GM19193 (cell line): ENCODE data around the gene OIP5.

Source experiments
- POLR2A ChIP-seq: IDR thresholded peaks from 4 replicates; pipeline ENCODE4 v1.6.1; 2011; ENCODE audit not compliant: insufficient read depth, insufficient read length; ENCODE audit errors: extremely low read depth

Gene OIP5

DNA sequence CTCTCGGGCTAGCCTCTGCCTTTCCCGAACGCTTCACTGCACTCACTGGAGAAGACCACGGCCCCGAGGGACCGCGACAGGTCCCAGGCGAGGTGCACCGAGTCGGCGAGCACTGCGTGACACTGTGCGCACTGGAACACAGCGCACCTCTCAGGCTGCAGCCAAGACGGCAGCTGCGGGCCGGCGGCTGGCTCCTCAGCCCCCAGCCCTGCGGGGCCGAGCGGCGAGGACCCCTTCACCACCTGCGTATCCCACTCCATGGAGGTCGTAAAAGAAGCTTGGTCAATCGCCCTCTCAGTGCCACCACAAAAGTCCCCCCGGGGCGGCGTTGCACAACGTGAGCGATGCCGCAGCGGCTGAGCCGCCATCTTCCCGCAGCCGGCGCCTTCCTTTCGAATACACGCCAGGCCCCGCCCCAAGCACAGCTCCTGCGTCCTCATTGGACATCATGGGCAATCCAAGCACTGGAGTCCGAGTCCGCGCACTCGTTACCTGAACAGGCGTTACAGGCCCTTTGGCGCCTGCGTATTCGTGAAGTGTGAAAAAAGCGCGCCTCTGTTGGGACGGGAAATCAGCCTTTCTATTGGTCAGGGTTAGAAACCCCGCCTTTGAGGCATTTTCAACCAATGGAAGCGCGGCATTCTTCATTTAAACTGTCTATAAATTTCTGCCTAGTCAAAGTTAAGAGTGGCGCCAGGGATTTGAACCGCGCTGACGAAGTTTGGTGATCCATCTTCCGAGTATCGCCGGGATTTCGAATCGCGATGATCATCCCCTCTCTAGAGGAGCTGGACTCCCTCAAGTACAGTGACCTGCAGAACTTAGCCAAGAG, at the start of gene OIP5, which contains the start of gene NUSAP1:
Gene OIP5 (minus strand): TSS at position 398 of the 832 bp plus-strand sequence. CDS start 30 bp downstream, at position 368.
Gene NUSAP1 (plus strand): TSS at position 688 of the 832 bp plus-strand sequence. CDS start 77 bp downstream, at position 765.
- peak; percentile 98 for TF ChIP-seq POLR2A

DNA sequence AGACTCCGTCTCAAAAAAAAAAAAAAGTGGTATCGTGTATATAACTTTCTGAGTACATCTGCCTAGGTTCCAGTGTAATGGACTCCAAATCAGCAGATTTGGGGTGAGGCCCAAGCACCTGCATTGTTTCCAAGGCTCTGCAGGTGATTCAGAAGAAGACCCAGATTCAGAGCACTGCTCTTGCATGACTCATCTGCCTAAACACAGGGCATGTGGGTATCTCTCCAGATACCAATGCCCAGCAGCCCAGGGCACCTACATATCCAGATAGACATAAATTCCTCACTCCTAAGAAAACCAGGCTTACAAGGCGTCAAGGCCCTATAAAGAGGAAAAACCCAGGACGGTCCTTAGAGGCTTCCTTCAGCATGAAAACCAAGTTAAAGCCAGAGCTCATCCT, 45.6 kb upstream of the OIP5 start:
- TF ChIP-seq POLR2A = no peak

DNA sequence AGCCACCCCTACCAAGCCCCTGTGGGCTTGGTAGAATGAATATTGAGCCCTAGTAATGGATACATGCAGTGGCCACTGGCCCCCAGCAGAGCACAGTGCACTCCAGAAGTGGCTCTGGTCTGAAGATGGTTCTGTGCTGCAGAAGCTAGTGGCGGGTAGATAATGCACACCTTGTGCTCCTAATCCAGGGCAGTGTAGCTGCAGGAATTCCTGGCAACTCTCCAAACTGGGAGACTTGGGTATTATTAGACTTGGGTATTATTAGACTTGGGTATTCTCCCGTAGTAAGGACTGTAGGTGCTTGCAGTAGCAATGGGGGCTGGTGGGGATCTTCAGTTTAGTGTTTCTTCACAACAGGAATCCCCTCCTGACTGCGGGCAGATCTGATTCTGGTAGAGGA, 35.0 kb upstream of the OIP5 start:
- no peak for TF ChIP-seq POLR2A

DNA sequence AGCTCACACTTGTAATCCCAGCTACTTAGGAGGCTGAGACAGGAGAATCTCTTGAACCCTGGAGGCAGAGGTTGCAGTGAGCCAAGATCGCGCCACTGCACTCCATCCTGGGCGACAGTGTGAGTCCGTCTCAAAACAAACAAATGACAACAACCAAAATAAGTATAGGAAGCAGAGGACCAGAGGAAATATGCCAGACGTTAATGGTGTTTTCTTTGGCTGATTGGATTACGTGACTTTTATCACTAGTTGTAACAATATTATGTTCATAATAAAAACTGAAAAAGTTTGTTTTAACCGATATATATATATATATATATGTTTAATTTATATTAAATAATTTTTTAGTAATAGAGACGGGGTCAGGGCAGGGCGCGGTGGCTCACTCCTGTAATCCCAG, 22.0 kb upstream of the OIP5 start:
- TF ChIP-seq POLR2A = no peak

DNA sequence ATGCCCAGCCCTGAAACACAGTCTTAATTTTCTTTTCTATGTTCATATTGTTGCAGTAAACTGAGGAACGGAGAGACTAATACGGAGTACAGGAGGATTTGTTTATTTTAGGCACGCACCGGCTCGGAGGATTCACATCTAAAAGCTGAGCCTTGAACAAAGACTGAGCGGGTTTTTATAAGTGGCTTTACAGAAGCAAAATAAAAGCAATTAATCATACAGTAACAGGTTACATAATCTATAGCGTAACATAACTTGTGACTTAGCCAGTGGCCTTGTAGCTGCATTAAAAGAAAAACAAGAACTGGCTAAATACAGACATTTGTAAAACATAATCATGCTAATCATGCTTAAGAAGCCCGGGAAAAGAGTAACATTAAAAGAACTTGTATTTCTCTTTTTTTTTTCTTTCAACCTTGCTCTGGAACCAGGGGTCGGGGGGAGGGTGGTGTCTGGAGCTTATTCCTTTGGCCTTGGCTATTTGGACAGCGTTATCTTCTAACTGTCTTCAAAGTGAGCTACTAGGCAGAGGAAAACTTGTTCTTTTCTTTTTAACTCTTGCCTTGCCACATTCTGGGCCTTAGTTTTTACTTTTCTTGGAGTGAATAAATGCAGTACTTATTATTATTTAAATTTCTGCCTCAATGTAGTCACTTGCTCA, 17.8 kb upstream of the OIP5 start:
- TF ChIP-seq POLR2A = no peak

DNA sequence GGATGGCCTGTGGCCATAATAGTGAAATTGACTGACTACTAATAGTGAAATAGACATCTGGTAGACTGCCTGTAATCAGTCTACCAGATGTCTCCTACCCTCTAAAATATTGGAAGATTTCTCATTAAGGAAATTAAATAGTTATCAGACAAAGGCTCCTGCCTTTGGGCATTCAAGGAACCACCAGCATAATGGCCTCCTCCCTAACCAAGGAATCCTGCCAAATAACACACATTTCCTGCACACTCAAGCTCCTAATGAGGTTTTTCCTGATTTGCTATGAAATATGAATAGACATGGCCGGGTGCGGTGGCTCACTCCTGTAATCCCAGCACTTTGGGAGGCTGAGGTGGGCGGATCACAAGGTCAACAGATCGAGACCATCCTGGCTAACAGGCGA, 14.8 kb upstream of the OIP5 start:
- no peak for TF ChIP-seq POLR2A

DNA sequence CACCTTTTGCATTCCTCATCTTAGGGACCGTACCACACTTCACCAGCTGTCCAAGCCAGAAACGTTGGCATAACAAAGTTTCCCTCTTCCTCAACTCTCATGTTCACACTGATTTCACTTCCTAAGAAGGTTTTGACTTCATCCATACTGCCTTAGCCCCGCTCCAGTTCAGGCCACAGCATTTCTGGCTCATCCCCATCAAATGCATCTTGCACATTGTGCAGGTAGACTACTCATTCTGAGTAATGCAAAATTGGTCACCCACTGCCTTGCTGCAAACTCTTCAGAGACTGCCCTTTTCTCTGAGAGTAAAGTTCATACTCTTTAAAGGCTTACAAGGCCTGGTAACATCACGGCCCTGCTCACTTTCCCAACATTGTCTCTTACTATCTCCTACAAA, 9.1 kb upstream of the OIP5 start:
- TF ChIP-seq POLR2A = no peak

DNA sequence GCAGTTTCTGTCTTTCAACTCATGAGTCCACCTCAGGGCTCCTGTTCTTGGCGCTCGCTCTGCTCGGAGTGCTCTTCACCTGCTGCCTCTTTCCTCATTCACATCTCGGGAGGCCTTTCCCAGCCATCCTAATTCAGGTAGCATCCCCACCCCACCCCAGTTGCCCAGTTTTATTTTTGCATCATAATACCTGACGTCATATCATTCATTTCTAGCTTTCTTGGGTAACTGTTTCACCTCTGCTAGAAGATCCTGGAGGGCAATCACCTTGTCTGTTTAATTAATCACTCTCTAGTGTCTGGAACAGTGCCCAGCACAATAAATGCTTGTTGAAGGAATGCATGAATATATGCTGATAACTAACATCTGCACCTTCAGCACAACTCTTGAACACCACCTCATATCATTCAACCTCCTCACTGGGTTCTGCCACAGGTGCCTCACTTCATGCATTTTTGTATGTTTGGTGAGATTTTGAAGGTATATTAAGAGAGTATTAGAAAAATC, 7.9 kb upstream of the OIP5 start:
- TF ChIP-seq POLR2A = no peak

DNA sequence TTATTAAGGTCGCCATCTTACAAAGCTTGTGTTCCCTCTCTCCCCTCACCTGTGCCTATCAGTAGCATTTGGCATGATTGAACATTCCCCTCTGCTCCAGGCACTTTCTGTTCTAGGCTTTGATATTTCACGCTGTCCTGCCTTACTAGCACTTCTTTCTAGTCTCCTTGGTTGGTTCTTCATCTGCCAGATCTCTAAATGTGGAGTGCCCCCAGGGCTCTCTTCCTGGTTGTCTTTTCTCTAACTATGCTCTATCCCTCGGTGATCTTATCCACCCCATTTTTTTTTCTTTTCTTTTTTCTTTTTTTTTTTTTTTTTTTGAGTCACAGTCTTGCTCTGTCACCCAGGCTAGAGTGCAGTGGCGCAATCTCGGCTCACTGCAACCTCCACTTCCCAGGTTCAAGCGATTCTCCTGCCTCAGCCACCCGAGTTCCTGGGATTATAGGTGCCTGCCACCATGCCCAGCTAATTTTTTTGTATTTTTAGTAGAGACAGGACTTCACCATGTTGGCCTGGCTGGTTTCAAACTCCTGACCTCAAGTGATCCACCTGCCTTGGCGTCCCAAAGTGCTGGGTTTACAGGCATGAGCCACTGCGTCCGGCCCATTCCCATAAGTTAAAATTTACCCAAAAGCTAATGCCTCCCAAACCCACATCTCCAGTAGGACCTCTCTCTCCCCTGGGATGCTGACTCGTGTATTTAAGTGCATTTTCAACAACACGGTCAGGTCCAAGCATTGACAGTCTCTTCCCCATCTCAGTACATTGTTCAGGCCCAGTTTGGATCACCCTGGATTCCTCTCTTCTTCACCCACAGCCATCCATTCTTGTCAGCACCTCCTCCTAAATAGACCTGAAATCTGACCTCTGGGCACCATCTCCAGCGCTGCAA, 5.5 kb upstream of the OIP5 start:
- TF ChIP-seq POLR2A = no peak

DNA sequence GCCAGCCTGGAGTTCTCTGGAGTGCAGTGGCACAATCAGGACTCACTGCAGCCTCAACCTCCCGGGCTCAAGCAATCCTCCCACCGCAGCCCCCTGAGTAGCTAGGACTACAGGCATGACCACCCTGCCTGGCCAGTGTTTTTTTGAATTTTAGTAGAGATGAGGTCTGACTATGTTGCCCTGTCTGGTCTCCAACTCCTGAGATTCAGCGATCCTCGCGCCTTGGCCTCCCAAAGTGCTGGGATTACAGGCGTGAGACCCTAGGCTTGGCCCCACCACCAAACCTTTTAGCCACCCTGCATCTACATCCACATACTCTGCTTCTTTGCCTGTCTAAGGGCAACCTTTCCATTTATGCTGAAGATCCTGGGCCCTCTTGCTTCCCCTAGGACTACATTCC, 4.7 kb upstream of the OIP5 start:
- TF ChIP-seq POLR2A = no peak

DNA sequence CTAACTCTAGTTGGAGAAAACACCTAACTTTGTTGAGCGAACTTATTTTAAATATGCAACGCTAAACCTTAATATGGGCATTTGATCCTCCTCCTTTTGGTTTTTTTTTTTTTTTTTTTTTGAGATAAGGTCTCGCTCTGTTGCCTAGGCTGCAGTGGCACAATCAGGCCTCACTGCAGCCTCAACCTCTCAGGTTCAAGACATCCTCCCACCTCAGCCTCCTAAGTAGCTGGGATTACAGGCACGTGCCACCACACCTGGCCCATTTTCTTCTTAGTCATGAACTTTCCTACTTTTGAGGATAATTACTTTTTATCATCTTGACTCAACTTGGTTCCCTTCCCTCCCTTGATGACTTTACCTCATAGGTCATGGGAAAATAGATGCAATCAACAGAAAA, 4.2 kb upstream of the OIP5 start:
- TF ChIP-seq POLR2A = no peak

DNA sequence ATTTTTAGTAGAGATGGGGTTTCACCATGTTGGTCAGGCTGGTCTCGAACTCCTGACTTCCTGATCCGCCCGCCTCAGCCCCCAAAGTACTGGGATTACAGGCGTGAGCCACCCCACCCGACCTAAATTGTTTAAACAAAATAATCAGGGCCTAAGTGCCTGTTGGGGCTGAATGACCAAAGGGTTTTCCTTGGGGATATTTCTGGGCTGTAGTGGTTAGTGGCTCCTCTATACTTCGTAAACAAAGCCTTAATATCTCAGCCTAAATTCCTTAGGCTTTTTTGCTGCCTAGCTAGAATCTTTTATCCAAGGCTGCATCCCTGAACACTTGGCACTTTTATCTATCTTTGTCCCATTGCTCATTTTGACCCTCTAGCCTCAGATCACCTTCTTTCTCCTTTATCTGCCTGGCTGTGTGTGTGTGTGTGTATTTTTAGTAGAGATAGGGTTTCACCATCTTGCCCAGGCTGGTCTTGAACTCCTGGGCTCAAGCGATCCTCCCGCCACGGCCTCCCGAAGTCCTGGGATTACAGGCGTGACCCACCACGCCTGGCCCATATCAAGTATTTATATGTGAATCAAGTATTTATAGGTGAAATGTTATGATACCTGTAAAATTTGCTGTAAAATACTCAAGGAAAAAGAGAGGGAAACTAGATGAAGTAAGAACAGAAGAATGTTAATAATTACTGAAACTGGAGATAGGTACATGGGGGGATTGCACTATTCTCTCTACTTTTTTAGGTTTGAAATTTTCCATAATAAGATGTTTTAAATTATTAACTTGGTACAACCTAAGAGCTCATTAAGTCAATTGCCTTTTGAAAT, 2.1 kb upstream of the OIP5 start:
- no peak for TF ChIP-seq POLR2A

DNA sequence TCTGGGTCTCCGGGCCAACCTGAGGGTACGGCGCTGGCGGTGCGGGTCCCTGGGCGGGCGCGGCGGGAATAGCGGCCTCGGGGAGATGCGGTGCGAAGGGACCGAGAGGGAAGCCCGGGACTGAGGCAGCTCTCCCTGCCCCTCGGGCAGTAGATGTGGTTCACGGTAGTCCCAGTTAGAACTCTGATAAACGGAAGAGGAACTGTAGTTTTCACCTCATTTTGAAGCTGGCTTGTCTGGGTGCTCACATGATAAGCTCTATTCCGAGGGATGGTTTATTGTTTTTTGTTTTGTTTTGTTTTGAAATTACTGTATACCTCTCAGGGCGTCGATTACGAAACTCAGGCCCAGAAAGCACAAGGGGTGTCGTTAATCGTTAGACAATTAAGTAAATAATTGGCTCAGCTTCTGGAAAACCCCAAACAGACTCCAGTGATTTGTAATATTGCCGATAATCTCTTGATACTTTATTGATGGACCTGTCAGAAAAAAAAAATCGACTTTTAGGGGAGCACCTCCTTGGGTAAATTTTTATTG, 703 bp upstream of the OIP5 start:
- no peak for TF ChIP-seq POLR2A

DNA sequence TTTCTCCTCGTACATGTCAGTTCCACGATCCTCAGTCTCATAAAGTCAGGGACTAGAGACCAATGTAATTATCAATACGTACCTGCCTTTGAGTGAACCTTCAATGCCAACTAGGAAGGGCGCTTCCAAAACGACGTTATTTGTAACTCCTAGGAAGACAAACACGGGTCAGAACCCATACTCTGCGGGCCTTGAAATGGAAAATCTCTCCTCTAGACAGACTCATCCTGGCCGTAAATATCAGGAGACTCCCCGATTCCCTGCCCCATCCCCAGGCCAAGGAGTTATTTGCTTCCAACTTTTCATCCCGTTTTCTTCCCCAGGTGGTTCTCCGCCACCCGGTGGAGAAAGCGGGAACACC, 578 bp downstream of the OIP5 start:
- TF ChIP-seq POLR2A = no peak

DNA sequence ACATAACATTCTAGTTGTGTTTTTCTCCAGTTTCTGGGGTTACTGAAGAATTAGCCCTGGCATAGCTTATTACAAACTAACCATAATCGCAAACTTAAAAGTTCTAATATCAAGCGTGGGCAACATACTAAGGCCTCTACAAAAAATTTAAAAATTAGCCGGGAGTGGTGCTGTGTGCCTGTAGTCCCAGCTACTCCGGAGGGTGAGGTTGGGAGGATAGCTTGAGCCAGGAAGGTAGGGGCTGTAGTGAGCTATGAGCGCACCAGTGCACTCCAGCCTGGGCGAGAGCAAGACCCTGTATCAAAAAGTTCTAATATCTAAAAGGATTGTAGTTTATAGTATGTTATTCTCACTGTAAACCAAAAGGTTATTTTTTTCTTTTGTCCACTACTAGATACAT, 1.1 kb downstream of the OIP5 start:
- TF ChIP-seq POLR2A = no peak

DNA sequence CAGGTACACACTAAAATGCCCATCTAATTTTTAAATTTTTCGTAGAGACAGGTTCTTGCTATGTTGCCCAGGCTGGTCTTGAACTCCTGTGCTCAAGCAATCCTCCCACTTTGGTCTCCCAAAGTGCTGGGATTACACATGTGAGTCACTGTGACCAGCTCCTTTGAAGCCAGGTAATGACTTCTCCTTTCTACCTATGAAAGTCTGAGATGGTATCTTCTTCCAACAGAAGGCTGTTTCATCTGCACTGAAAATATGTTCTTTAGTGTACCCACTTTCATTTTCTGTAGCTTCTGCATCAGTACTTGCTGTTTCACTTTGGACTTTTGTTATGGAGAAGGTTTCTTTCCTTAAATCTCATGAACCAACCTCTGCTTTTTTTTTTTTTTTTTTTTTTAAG, 8.8 kb downstream of the OIP5 start:
- no peak for TF ChIP-seq POLR2A
